Lower leg skin (tissue), 4 donors: ENCODE results near the gene SP3. TPM values are rescaled to one million over a fixed set of nuclear protein-coding genes. Genes with fewer than 3 reads are reported as not detected.

ENCODE experiments used
- DNase-seq, 2 donors: peaks; one replicate each; pipeline ENCODE4 v3.0.0-alpha.2; 2019; ENCODE audit warnings: low spot score in 2 of 2
- H3K4me3 ChIP-seq: fragments of 200-600 bp; sonication (generic); 2 replicates; pipeline ENCODE4 v1.5.1; 2017; ENCODE audit warnings: mild to moderate bottlenecking, low read depth; ENCODE audit not compliant: poor library complexity, severe bottlenecking
- POLR2A ChIP-seq, 2 donors: fragments of 450-650 bp; IDR thresholded peaks; one replicate each; pipeline ENCODE4 v1.6.1; 2016 to 2017; ENCODE audit warnings: antibody characterized with exemption in 2 of 2, mild to moderate bottlenecking in 1 of 2, moderate library complexity in 1 of 2
- WGBS, 2 donors: methylation state at CpG; one replicate each; pipeline ENCODE4 v1.1.5; 2018; 5-methylcytosine and 5-hydroxymethylcytosine counted together
- intact Hi-C: fragments of 100-400 bp; cut with DNase I; formaldehyde crosslinking; loops from one replicate; pipeline ENCODE4 v1.15.0; 2023; ENCODE audit warnings: low total_unique reads
- total RNA-seq, 4 donors: library from RNA; depleted of rRNA; stranded (reverse); fragments of >200 nt; gene quantifications; one replicate each; pipeline ENCODE4 v1.1.0, GENCODE V29; 2016
- TF ChIP-seq, protein P1 (sequence below), 3 donors: fragments of 450-650 bp; IDR thresholded peaks; one replicate each; pipeline ENCODE4 v1.5.1; 2016; ENCODE audit warnings: antibody characterized with exemption in 3 of 3, mild to moderate bottlenecking in 3 of 3, moderate library complexity in 2 of 3

SP3 gene
- total RNA-seq, 4 donors from 2014 or later, result 99.1 to 209 (median 124) TPM

- intact Hi-C loops, result no loop called here
- WGBS, 2 donors, result 46 to 47% methylated on average over 2 of the region's 2 CpGs
- DNase-seq, result no peak
- TF ChIP-seq, protein P1, sequence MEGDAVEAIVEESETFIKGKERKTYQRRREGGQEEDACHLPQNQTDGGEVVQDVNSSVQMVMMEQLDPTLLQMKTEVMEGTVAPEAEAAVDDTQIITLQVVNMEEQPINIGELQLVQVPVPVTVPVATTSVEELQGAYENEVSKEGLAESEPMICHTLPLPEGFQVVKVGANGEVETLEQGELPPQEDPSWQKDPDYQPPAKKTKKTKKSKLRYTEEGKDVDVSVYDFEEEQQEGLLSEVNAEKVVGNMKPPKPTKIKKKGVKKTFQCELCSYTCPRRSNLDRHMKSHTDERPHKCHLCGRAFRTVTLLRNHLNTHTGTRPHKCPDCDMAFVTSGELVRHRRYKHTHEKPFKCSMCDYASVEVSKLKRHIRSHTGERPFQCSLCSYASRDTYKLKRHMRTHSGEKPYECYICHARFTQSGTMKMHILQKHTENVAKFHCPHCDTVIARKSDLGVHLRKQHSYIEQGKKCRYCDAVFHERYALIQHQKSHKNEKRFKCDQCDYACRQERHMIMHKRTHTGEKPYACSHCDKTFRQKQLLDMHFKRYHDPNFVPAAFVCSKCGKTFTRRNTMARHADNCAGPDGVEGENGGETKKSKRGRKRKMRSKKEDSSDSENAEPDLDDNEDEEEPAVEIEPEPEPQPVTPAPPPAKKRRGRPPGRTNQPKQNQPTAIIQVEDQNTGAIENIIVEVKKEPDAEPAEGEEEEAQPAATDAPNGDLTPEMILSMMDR (IDR thresholded peaks at IDR 0.05), result no peak
- TF ChIP-seq POLR2A (IDR thresholded peaks at IDR 0.05), result no peak
- no peak overlapping the region for H3K4me3 ChIP-seq
Measured at GRCh38 chr2:173955867-173956266, 9.3 kb downstream of the SP3 start.

DNA sequence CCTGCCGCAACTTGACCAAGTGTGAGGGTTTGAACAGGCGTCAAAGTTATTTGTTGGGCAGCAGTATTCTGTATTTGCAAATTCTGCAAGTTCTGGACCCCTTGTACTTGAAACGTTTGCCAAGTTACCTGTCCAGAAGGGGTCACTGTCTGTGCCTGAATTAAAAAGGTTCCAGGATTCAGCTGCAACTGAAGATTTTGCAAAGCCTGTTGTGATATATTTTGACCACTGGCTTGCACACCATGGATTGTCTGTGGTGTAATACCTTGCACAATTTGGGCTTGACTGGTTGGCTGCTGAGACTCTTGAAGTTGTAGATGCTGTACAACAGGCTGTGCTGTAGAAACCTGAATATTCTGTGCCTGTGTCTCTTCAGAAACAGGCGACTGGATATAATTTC lies 10.2 kb downstream of the SP3 start:
- intact Hi-C loops, result no loop called here
- WGBS, 2 donors, result 81 to 90% methylated on average over 4 of the region's 4 CpGs
- no peak for DNase-seq
- H3K4me3 ChIP-seq, result no peak overlapping the region
- TF ChIP-seq, protein P1 (IDR thresholded peaks at IDR 0.05), result no peak
- TF ChIP-seq POLR2A (IDR thresholded peaks at IDR 0.05), result no peak

DNA sequence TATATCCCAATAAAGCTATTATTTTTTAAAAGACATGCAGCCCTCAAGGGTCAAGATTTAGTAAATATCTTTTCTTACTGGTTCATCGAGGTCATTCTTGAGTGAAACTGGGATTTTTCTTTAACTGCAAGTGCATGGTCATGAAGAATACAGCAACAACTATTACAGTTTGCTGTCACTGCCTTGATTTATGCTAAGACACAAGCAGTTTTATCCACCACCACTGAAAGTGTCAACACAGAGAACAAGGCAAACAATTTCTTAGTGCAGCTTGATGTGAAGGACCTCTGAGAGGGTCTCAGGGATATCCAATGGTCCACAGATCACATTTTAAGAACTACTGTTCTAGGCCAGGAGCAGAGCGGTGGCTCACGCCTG lies 12.1 kb downstream of the SP3 start:
- no peak for DNase-seq
- H3K4me3 ChIP-seq, result no peak overlapping the region
- intact Hi-C loops, result no loop called here
- TF ChIP-seq, protein P1 (IDR thresholded peaks at IDR 0.05), result no peak
- TF ChIP-seq POLR2A (IDR thresholded peaks at IDR 0.05), result no peak
- 95 to 97% methylated on average over 3 of the region's 3 CpGs for WGBS, 2 donors

GRCh38 chr2:173952267-173953046 lies 12.7 kb downstream of the SP3 start:
- no peak overlapping the region for H3K4me3 ChIP-seq

DNA sequence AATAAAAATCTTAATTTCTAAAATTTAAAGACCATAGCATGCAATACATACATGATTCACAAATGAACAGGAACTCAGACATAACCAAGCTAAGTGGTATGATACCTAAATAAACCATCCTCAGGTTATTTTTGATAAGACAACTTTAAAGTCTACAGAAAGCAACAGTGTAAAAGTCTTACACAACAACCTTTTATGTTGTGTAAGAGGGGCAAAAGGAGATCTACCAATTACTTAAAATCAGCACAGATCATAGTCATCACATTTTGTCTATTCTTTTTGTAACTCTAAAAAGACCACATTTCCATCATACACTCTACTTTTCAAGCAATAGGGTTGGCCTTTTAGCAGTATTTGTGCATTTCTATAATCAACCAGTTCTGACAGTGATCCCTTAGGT lies 16.3 kb downstream of the SP3 start:
- TF ChIP-seq, protein P1 (IDR thresholded peaks at IDR 0.05), result no peak
- TF ChIP-seq POLR2A (IDR thresholded peaks at IDR 0.05), result no peak
- intact Hi-C loops, result no loop called here
- DNase-seq, result no peak
- H3K4me3 ChIP-seq, result no peak overlapping the region

More at GRCh38 chr2:173952267-173953046, 12.7 kb downstream of the SP3 start:
- TF ChIP-seq POLR2A (IDR thresholded peaks at IDR 0.05), result no peak
- TF ChIP-seq, protein P1 (IDR thresholded peaks at IDR 0.05), result no peak
- intact Hi-C loops, result no loop called here
- WGBS, 2 donors, result 92 to 95% methylated on average over 5 of the region's 5 CpGs
- no peak for DNase-seq

DNA sequence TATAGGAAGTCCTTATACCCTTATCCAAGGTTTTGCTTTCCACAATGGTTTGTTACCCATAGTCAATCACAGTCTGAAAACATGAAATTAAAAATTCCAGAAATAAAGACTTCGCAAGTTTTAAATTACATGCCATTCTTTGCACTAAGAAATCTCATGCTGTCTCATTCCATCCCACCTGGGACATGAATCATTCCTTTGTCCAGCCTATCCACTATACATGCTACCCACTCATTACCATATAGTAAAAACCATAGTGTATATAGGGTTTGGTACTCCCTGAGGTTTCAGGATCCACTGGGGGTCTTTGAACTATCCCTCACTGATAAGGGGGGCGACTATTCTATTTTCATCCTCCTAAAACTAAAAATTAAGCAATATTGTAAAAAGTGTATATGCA lies 17.0 kb downstream of the SP3 start:
- H3K4me3 ChIP-seq, result no peak overlapping the region
- intact Hi-C loops, result no loop called here
- 95 to 96% methylated on average over 2 of the region's 2 CpGs for WGBS, 2 donors
- TF ChIP-seq, protein P1 (IDR thresholded peaks at IDR 0.05), result no peak
- TF ChIP-seq POLR2A (IDR thresholded peaks at IDR 0.05), result no peak
- no peak for DNase-seq
